HG03280 (cell line): ENCODE results near the gene UFSP1.
A peak's percentile ranks its signal among the peaks of the same experiment; 100 is the strongest.

Source experiments
- ATAC-seq: cut with Tn5 transposase; IDR thresholded peaks from one replicate; pipeline ENCODE4 v1.9.1; 2021; ENCODE audit warnings: mild to moderate bottlenecking, moderate library complexity; ENCODE audit not compliant: unreplicated experiment

UFSP1 gene

GRCh38 chr7:100895956-100896731 lies 6.6 kb upstream of the UFSP1 start:
- ATAC-seq = no peak

- no peak for ATAC-seq
These were observed 6.1 kb upstream of the UFSP1 start, which contains the start of gene ACHE for GRCh38 chr7:100895701-100895955. ACHE (minus strand) TSS chr7:100895888; CDS start chr7:100894232, 1,656 bp downstream.

DNA sequence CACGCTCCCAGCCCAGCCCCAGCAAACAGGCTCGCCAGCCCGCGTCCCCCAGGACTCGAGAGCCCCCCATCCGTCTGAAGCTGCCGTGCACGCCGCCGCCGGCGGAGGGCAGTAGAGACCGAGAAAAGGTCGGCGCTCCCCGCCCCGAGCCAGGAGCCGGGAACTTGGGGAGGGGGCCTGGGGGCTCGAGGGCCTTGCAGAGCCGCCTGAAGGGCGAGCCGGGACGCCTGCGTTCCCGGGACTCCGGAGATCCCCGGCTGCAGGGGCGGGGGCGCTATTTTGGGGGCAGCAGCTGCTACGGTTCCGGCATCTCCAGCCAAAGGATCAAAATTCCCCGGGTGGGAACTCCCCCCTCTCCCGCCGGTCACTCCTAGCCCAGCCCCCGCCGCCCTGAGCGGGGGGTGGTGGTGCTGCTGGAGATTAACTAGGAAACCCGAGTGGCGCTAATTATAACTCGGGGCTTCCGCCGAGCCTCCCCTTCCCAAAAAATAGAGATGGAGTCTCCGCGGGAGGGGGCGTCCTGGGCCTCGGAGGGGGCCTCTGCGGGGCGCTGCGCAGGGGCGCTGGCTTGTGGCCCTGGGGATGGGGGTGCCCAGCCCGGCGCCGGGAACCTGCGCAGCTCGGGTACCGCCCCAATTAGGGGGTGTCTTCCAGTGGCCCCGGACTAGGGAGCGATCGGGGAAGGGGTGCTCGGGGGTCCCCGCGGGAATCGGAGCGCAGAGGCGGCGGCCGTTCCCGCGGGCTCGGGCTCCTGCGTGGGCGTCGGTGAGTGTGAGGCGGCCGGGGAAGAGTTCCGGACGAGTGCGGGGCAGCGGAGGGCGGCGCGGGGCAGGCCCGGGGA lies 5.6 kb upstream of the UFSP1 start:
- ATAC-seq = no peak

- no peak for ATAC-seq
These were observed 4.6 kb upstream of the UFSP1 start for GRCh38 chr7:100893910-100894721.

GRCh38 chr7:100893318-100893895 lies 3.9 kb upstream of the UFSP1 start:
- ATAC-seq = no peak

- ATAC-seq = no peak
These were observed 3.1 kb upstream of the UFSP1 start for GRCh38 chr7:100892364-100893317.

GRCh38 chr7:100891568-100892247 lies 2.2 kb upstream of the UFSP1 start:
- no peak for ATAC-seq

DNA sequence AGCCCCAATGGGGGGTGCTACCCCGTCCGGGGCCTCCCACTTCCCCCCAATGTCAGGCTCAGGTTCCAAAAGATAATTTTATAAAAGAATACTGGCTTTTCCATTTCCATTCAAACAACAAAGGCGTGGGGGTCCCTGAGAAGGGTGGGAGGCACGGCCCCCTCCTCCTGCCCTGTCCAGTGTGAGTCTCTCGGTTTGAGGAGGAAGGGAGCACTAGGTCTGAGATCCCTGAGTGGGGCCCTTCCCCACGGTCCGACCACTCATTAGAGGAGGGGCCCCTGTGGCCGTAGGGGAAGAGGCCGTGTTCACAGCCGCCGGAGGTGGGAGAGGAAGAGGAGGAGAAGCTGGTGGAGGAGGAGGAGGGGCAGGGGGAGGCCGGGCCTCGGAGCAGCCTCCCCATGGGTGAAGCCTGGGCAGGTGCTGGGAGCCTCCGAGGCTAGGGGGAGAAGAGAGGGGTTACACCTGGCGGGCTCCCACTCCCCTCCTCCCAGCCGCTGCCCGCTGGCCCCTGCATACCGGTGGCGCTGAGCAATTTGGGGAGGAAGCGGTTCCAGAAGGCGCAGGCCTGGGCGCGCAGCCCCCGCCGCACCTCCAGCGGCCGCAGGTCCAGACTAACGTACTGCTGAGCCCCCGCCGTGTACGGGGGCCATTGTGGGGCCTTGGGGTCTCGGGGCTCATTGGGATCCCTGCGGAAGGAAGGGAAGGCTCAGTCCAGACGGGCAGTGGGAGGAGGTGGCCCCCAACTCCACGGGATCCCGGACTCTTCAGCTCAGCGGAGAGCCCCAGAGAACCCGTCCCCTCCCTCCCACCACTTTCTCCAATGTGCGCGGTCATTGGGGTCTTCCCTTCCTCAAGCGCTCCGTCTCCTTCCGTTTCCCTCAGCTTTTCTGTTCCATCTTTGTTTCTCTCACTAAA lies 1.4 kb upstream of the UFSP1 start:
- ATAC-seq = no peak

- no peak for ATAC-seq
These were observed 1.1 kb downstream of the UFSP1 start for GRCh38 chr7:100888291-100888987.

- ATAC-seq = peak; percentile 48
These were observed 1.8 kb downstream of the UFSP1 start for GRCh38 chr7:100887516-100888290.

DNA sequence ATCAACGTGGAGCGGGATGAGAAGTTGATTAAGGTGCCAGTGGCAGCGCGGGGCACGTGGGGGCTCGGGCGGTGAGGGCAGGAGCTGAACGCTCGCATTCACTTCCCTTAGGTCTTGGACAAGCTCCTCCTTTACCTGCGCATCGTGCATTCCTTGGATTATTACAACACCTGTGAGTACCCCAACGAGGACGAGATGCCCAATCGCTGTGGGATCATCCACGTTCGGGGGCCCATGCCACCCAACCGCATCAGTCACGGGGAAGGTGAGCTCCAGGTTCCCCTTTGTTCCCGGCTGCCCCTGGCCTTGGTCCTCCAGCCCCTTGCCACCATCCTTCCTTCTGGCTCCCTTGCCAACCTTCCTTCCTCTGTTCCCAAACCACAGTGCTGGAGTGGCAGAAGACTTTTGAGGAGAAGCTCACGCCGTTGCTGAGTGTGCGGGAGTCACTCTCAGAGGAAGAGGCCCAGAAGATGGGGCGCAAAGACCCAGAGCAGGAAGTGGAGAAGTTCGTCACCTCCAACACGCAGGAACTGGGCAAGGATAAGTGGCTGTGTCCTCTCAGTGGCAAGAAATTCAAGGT lies 2.5 kb downstream of the UFSP1 start:
- no peak for ATAC-seq

DNA sequence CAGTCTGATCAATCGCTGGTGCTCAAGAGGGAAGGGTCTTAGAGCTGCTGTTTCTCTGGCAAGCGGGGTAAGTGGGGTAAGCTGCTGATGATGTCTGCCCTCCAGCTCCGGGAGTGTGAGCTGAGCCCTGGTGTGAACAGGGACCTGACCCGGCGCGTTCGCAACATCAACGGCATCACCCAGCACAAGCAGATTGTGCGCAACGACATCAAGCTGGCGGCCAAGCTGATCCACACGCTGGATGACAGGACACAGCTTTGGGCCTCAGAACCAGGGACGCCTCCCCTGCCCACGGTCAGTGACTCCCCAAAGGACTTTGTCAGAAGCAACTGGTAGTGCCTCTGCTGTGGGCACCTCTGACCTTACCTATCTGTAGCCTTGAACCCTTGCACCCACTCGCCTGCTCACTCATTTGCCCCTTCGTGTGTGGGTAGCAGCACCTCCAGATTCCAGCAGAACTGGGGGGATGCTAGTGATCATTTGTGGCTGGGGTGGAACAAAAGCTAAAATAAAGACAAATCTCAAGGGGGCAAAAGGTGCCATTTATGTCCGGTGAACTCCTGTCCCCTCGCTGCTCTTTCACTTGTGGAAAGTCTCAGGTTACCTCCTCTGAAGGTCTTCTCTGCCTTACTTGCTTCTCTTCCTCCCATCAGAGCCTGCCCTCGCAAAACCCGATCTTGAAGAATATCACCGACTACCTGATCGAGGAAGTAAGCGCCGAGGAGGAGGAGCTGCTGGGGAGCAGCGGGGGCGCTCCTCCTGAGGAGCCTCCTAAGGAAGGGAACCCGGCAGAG lies 3.2 kb downstream of the UFSP1 start:
- no peak for ATAC-seq

GRCh38 chr7:100885440-100886141 lies 3.9 kb downstream of the UFSP1 start:
- ATAC-seq = no peak

GRCh38 chr7:100884736-100885439 lies 4.6 kb downstream of the UFSP1 start:
- no peak for ATAC-seq
